GM12865 (cell line): ENCODE data around the gene SGO2.

ENCODE experiments used
- DNase-seq: peaks from one replicate; pipeline ENCODE4 v3.0.0; 2010; ENCODE audit warnings: low read depth
- H3K4me3 ChIP-seq: 2 replicates; pipeline ENCODE4 v1.5.1; 2011; ENCODE audit warnings: mild to moderate bottlenecking, low read depth, low read length, control low read depth
- CTCF ChIP-seq: IDR thresholded peaks from 2 replicates; pipeline ENCODE4 v1.5.1; 2011; ENCODE audit warnings: low read length, control low read depth, low read depth, inconsistent platforms; ENCODE audit not compliant: insufficient read depth; ENCODE audit errors: missing control alignments

The SGO2 gene

GRCh38 chr2:200599206-200599605 lies 73.2 kb downstream of the SGO2 start:
- DNase-seq = no peak
- no peak overlapping the region for H3K4me3 ChIP-seq
- no peak for TF ChIP-seq CTCF

DNA sequence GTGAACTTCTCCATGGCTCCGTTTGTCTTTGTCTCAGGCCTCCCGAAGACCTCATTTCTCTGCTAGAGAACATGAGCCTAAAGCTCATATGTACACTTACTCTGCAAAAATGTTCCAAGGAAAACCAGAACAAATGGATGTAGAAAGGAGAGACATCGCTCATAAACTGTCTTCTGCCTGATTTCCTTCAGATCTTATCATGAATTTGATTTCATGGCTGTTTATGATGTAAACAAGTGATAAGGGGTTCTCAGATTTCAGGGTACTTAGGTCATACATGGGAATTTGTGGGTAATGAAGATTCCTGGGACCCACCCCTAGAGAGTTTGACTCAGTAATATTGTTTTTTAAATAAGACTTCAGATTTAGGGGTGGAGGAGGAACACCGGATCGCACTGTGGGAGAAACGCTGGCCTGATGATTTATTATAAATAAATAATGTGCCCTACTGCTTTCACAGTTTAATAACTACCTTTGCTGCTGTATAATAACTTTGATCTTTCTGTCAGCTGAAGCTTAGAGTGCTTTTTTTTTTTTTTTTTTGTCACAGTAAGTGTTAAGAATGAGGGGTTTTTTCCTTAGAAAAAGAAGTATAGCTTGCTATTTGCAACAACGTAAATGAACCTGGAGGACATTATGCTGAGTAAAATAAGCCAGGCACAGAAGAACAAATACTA lies 74.7 kb downstream of the SGO2 start:
- no peak overlapping the region for H3K4me3 ChIP-seq
- TF ChIP-seq CTCF = no peak
- no peak for DNase-seq

DNA sequence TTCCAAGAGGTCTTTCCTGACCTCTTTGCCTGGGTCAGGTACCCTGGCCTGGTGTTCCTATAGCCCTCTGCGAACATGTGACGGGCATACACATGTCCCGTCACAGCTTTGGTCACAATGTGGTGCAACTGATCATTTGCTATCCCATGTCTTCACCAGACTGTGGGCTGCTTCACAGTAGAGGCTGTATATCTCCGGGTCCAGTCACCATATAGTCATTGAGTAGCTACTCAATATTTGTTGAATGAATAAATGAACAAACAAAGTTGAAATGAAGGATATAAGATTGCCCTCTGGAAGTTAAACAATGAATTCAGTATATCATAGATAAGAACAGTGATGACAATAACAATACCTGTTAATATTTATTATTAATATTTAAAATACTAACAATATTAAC lies 76.6 kb downstream of the SGO2 start:
- DNase-seq = no peak
- no peak for TF ChIP-seq CTCF
- no peak overlapping the region for H3K4me3 ChIP-seq

DNA sequence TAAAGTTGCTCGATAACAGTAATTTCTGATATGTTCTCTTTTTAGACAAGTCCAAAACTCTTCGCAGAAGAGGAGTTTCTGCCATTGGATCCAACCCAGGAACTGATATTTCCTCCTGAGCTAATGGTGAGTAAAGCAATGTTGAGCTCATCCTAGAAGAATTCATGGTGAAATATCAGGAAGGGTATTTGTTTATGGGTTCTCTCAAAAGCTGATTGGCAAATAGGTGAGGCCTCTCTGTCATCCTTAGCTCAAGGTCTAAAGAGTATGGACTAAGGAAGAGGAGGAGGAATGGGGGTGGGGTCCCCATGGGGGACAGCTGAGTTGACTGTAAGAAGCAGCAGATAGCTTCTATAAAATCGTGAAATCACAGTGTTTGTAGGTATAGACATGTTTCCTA lies 78.0 kb downstream of the SGO2 start:
- DNase-seq = no peak
- TF ChIP-seq CTCF = no peak
- H3K4me3 ChIP-seq = no peak overlapping the region

- H3K4me3 ChIP-seq = no peak overlapping the region
- DNase-seq = no peak
- TF ChIP-seq CTCF = no peak
Measured at GRCh38 chr2:200604571-200605255, 78.7 kb downstream of the SGO2 start.

- no peak overlapping the region for H3K4me3 ChIP-seq
- no peak for DNase-seq
- TF ChIP-seq CTCF = no peak
Measured at GRCh38 chr2:200608341-200609027, 82.5 kb downstream of the SGO2 start.
